SK-N-MC (cell line): Measurements from ENCODE around the gene IQSEC1.

Experiments
- DNase-seq: peaks from one replicate; pipeline ENCODE4 v3.0.0-alpha.2; 2011; ENCODE audit warnings: low read depth, low spot score
- H3K27ac ChIP-seq: fragments of 200-600 bp; sonication (generic); 2 replicates; pipeline ENCODE4 v1.5.1; 2016; ENCODE audit warnings: mixed run types
- H3K36me3 ChIP-seq: fragments of 200-600 bp; sonication (generic); 2 replicates; pipeline ENCODE4 v1.6.1; 2017; ENCODE audit warnings: antibody characterized with exemption, low read length, mixed read lengths; ENCODE audit not compliant: insufficient read depth
- H3K4me3 ChIP-seq: fragments of 200-600 bp; sonication (generic); 2 replicates; pipeline ENCODE4 v1.5.1; 2016
- H3K9ac ChIP-seq: fragments of 200-600 bp; sonication (generic); 2 replicates; pipeline ENCODE4 v1.8.0; 2017; ENCODE audit warnings: mixed run types, mixed read lengths; ENCODE audit not compliant: insufficient read length
- H3K9me3 ChIP-seq: fragments of 200-600 bp; sonication (generic); 2 replicates; pipeline ENCODE4 v1.6.1; 2017; ENCODE audit warnings: low read depth, mild to moderate bottlenecking, antibody characterized with exemption, low read length, moderate library complexity, mixed read lengths
- EZH2 ChIP-seq: fragments of 200-600 bp; sonication (generic); IDR thresholded peaks from one replicate; pipeline ENCODE4 v1.6.1; 2017; ENCODE audit warnings: antibody characterized with exemption
- FOXP2 ChIP-seq: optimal IDR thresholded peaks from 2 replicates; pipeline ENCODE3; 2011; ENCODE audit warnings: mild to moderate bottlenecking, moderate library complexity; ENCODE audit not compliant: insufficient read depth; ENCODE audit errors: extremely low read length, control extremely low read depth
- POLR2AphosphoS5 ChIP-seq: IDR thresholded peaks from 2 replicates; pipeline ENCODE4 v1.6.1; 2012; ENCODE audit warnings: mild to moderate bottlenecking, low read depth, low read length, borderline replicate concordance

The IQSEC1 gene

DNA sequence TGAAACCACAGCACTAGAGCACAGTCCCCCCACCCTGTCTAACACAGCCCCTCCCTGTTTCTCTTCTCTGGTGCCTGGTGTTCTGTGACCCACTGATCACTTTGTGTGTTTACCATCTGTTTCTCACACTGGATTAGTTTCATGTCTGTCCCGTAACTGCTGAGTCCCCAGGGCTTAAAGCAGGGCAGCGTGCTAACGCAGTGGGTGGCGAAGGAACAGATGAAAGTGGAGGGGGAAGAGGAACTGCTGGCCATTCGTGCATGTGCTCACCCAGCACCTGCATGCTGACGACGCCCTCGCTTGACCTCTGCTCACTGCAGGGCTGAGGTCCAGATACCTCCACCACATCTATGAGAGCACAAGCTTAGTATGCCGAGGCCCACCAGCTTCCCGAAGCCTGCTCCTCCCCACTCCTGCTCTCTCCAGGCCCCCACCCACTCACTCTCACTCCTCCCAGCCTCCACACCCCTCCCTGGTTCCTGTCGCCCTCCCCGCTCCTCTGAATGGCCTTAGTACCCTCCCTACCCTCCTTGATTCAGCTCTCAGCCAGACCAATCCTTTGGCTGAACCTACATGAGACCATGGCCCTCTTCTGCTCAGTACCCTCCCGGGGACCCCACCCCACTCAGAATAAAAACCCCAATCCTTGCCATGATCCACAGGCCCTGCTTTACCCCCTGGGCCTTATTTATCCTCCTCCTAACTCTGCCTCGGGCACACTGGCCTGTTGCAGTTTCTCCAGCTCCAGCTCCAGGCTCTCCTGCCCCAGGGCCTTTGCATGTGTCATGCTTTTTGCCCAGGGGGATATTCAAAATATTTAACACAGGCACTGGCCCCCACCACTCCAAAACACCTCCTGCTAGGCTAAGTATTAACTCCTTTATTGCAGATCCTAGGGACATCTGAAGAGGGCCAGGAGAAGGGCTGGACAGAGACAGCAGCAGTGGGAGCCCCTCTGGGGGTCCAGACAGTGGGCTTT lies 15.1 kb upstream of the IQSEC1 start:
- Histone ChIP-seq H3K27ac (no peak overlapping the region), H3K9me3 (no peaks in the 10 kb centered on the region), H3K4me3 (no peak overlapping the region), H3K36me3 (no peaks in the 10 kb centered on the region), H3K9ac (no peak overlapping the region)
- TF ChIP-seq FOXP2 (no peak), POLR2AphosphoS5 (no peak), EZH2 (no peak)
- DNase-seq: no peak

DNA sequence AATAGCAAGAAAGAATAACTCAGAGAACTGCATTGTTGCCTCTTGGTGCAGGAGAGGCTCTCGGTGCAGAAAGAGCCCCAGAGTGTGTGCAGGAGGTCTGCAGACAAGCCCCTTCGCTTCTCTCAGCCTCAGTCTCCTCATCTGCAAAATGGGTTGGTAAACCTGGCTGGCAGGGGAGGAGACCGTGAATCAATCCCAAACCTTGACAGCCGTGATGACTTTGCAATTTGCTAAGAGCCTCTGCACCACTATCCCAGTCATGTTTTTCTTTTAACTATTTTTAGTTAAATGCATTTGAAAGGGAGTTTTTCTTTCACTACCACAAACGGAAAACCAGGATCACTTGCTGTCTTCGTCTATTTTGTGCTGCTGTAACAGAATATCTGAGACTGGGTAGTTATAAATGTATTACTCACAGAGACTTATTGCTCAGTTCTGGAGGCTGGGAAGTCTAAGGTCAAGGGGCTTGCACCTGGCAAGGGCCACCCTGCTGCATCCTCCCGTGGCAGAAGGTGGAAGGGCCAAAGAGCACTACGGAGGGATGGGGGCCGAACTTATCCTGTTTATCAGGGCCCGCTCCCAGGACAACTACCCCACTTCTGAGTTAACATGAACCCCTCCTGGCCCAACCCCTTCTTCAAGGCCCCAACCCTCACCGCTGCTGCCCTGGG lies 14.2 kb upstream of the IQSEC1 start:
- Histone ChIP-seq H3K4me3 (no peak overlapping the region), H3K27ac (no peak overlapping the region), H3K9me3 (no peaks in the 10 kb centered on the region), H3K9ac (no peak overlapping the region), H3K36me3 (no peaks in the 10 kb centered on the region)
- TF ChIP-seq EZH2 (no peak), POLR2AphosphoS5 (no peak), FOXP2 (no peak)
- no peak for DNase-seq

DNA sequence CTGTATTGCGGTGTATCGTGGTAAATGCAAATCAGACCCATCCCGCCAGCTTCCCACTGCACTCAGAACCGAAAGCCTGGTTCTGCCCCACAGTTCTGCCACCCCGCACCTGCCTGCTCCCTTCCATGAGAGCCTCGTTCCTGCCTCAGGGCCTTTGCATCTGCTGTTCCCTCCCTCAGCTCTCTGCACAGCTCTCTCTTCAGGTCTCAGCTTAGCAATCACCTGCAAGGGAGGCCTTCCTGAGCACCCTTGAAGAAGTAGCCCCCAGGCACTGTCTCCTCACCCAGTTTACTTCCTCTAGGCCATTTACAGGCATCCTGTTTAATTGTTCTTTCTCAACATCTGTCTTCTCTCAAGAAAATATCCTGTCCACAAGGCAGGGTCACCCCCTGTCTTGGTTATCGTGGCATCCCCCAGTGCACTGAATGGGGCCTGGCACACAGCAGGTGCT lies 13.3 kb upstream of the IQSEC1 start:
- Histone ChIP-seq H3K27ac (no peak overlapping the region), H3K9ac (no peak overlapping the region), H3K36me3 (no peaks in the 10 kb centered on the region), H3K4me3 (no peak overlapping the region), H3K9me3 (no peaks in the 10 kb centered on the region)
- DNase-seq: no peak
- TF ChIP-seq POLR2AphosphoS5: no peak
- TF ChIP-seq EZH2: no peak
- TF ChIP-seq FOXP2: no peak

DNA sequence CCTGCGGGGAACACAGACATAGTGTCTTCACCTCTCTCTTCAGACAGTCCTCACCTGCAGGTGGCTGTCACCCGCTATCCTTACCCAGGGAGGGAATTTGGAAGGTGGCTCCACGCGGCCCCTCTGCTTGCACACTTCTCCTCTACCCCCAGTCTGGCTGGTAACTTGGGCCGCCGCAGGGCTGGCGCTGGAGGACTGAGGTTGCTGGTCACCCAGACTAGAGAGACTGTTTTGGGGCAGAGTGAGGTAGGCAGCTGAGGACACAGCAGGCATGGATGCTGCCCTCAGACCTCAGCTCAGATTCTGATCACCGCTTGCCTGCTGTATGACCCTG lies 12.6 kb upstream of the IQSEC1 start:
- DNase-seq: no peak
- Histone ChIP-seq H3K4me3 (no peak overlapping the region), H3K27ac (no peak overlapping the region), H3K36me3 (no peaks in the 10 kb centered on the region), H3K9ac (no peak overlapping the region), H3K9me3 (no peaks in the 10 kb centered on the region)
- no peak for TF ChIP-seq POLR2AphosphoS5
- TF ChIP-seq EZH2: no peak
- no peak for TF ChIP-seq FOXP2

DNA sequence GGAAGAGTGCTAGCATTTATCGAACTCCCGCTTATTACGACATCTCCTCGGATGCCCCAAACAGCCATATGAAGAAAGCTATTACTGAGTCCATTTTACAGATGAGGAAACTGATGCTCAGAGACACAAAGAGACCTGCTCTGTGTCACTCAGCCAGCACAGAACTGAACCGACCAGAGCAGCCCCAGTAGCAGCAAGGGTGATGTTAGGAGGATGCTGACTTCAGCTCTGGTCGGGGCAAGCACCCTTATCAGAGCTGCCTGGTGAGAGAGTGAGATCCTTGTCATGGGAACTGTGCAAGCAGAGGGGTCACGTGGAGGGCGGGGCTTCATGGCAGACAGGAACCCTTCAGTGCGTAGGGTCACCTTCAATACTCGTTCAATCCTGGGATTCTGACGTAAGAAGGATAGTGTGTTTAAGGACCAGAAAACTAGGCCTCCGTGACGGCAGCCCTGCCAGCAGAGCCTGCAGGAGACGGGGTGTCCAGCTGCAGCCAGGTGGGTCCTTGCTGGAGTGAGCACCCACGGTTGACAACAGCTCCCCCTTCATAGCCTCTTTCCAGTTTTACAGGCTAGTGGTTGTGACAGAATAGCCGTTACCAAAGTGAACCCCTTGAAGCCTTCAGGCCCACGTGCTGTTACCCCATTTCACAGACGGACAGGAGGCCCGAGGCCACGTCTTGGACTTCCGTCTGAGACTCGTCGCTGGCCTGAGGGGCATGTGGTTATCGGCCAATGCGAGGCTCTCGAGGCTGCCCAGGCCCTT lies 12.0 kb upstream of the IQSEC1 start:
- TF ChIP-seq POLR2AphosphoS5 (no peak), EZH2 (no peak), FOXP2 (no peak)
- Histone ChIP-seq H3K36me3 (no peaks in the 10 kb centered on the region), H3K9me3 (no peaks in the 10 kb centered on the region), H3K27ac (no peak overlapping the region), H3K4me3 (no peak overlapping the region), H3K9ac (no peak overlapping the region)
- DNase-seq: no peak

DNA sequence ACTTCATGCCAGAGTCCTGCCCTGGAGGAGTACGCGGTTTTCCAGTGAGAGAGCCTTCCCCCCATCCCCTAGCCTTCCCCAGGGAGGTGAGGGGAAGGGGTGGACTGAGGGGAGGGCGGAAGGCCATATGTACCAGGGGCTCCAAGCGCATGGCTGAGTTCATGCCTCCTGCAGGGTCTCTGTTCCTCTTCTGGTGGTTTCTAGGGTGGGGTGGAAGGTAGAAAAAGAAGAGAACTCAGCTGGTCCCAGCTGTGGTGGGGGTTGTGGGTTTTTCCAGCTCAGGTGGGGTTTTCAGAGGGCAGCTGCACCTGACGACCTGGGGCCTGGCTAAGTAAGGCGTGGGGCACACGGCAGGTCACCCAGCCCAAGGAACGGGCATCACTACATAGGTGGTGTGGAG lies 10.7 kb upstream of the IQSEC1 start:
- Histone ChIP-seq H3K9me3 (no peaks in the 10 kb centered on the region), H3K9ac (no peak overlapping the region), H3K27ac (no peak overlapping the region), H3K4me3 (no peak overlapping the region), H3K36me3 (no peaks in the 10 kb centered on the region)
- DNase-seq: no peak
- no peak for TF ChIP-seq FOXP2

DNA sequence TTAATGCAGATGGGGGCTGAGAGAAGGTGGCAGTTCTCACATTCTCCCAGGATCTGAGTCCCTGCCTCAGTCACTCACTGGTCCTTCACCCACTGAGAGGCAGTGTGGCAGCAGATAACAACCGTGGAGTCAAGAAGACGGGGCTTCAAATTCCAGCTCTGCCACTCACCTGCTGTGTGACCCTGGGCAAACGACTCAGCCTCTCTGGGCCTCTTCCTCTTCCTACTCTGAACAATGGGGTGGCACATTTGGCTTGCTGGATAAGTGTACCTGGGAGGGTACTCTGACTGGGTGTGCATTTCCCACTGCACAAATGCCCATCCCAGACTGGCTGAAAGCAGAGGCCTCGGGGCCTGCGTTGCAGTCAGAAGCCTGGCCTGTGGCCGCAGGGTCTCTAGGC lies 10.0 kb upstream of the IQSEC1 start:
- no peaks in the 10 kb centered on the region for H3K9me3 ChIP-seq
- no peaks in the 10 kb centered on the region for H3K36me3 ChIP-seq
- TF ChIP-seq FOXP2: no peak
- no peak for TF ChIP-seq EZH2
- no peak for TF ChIP-seq POLR2AphosphoS5
- DNase-seq: no peak
- H3K9ac ChIP-seq: no peak overlapping the region
- no peak overlapping the region for H3K4me3 ChIP-seq
- H3K27ac ChIP-seq: no peak overlapping the region

DNA sequence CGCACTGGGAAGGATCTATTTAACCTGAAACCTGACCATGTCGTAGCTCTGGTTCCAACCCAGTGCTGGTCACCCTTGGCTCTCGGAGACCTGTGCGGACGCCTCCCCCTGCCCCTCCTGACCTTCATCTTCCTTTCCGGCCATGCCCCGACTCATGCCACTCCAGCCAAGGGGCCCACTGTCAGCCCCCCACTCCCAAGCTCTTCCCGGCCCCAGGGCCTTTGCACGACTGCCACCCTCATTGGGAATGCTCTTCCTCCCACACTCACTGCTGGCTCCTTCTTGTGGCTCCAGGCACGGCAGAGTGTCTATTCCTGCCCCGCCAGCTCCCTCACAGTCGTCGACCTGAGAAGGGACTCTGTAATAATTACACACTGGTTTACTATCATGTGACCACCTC lies 9.4 kb upstream of the IQSEC1 start:
- Histone ChIP-seq H3K9me3 (no peaks in the 10 kb centered on the region), H3K27ac (no peak overlapping the region), H3K9ac (no peak overlapping the region), H3K36me3 (no peaks in the 10 kb centered on the region), H3K4me3 (no peak overlapping the region)
- no peak for TF ChIP-seq POLR2AphosphoS5
- TF ChIP-seq EZH2: no peak
- no peak for TF ChIP-seq FOXP2
- DNase-seq: no peak
